Muscle of leg (tissue), 11 donors: Measurements from ENCODE around the gene MRPS14. TPM values are rescaled to one million over a fixed set of nuclear protein-coding genes. Genes with fewer than 3 reads are reported as not detected.
"Not testable (repeated sequence)": the region's sequence is repeated elsewhere in the genome, so short reads cannot be mapped to it uniquely, and the experiment has no call there.

Experiments
- DNase-seq: peaks from one replicate; pipeline ENCODE4 v3.0.0; 2013
- H3K27ac ChIP-seq: one replicate; pipeline ENCODE4 v1.5.1; 2013; ENCODE audit warnings: mild to moderate bottlenecking, low read length, control low read depth
- H3K27me3 ChIP-seq: one replicate; pipeline ENCODE4 v1.6.1; 2013; ENCODE audit warnings: low read length; ENCODE audit not compliant: control insufficient read depth, insufficient read depth
- H3K36me3 ChIP-seq: one replicate; pipeline ENCODE4 v1.6.1; 2013; ENCODE audit warnings: low read length; ENCODE audit not compliant: control insufficient read depth, insufficient read depth
- H3K4me1 ChIP-seq: one replicate; pipeline ENCODE4 v1.6.1; 2013; ENCODE audit warnings: low read length; ENCODE audit not compliant: control insufficient read depth, insufficient read depth
- H3K4me3 ChIP-seq: one replicate; pipeline ENCODE4 v1.5.1; 2013; ENCODE audit warnings: low read length, control low read depth
- H3K9me3 ChIP-seq: replicated peaks from 2 replicates; pipeline ENCODE4 v1.6.1; 2013; ENCODE audit warnings: low read depth, low read length; ENCODE audit not compliant: control insufficient read depth
- WGBS: methylation state at CpG from one replicate; pipeline ENCODE4 v1.1.5; 2013; ENCODE audit warnings: missing lambda C conversion rate; ENCODE audit not compliant: insufficient coverage; 5-methylcytosine and 5-hydroxymethylcytosine counted together
- polyA plus RNA-seq, 8 donors: library from polyadenylated mRNA; unstranded; fragments of 120-200 nt; gene quantifications; one replicate each; pipeline versions ENCODE4 v1.2.1 to v1.2.3, GENCODE V29; 2013; ENCODE audit warnings: inconsistent platforms in 1 of 8, low replicate concordance in 1 of 8; ENCODE audit not compliant: insufficient read length in 8 of 8, insufficient read depth in 1 of 8
- total RNA-seq: library from RNA; stranded (reverse); fragments of 120-200 nt; gene quantifications from one replicate; pipeline ENCODE4 v1.2.4, GENCODE V29; 2013

The MRPS14 gene
- total and polyA plus RNA-seq, 9 donors: 24.5 to 29.4 (median 26.2) TPM

DNA sequence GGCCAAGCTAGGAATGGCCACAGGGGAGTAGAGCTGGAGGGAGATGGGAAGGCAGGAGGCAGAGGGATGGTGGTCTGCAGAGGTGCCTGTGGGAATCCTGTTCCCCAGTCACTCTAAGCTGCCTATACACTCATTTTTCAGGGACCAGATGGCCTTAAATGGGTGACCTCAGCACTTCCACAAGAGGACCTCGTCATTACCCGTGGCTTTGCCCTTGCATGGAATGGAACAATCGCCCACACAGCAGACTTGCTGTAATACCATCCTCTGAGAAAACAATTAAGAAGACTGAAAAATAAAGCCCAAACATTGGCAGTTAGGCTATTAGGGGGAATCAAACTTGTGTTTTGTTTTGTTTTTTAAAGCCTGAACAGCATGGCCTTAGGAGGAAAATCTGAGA, 31.5 kb upstream of the MRPS14 start:
- WGBS: 73% methylated on average over 2 of the region's 3 CpGs
- no peak overlapping the region for H3K4me3 ChIP-seq
- no peaks in the 10 kb centered on the region for H3K36me3 ChIP-seq
- H3K9me3 ChIP-seq: no peaks in the 10 kb centered on the region
- no peaks in the 10 kb centered on the region for H3K27me3 ChIP-seq
- no peak for DNase-seq
- H3K4me1 ChIP-seq: no peaks in the 10 kb centered on the region
- no peak overlapping the region for H3K27ac ChIP-seq

DNA sequence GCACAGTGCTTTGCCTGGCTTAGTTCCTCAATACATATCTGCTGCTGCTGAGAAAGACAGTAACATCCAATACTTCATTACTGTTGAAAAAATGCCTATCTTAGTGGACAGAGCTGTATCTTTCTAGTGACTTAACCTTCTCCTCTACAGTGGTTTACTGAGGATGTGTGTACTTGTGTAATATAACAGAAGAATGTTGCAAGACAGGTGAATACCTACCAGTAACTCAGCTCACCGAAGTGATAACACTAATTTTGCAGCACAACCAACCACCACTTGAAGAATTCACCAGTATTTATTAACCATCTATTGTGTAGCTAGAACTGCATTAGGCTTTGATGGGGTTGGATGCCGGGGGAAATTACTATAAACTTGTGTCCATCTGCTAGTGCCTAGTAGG, 27.8 kb upstream of the MRPS14 start:
- H3K9me3 ChIP-seq: no peaks in the 10 kb centered on the region
- H3K27ac ChIP-seq: no peak overlapping the region
- H3K4me1 ChIP-seq: no peaks in the 10 kb centered on the region
- no CpG with 5 or more reads among the region's 2 CpGs for WGBS
- no peaks in the 10 kb centered on the region for H3K36me3 ChIP-seq
- no peak overlapping the region for H3K4me3 ChIP-seq
- no peak for DNase-seq
- H3K27me3 ChIP-seq: no peaks in the 10 kb centered on the region

DNA sequence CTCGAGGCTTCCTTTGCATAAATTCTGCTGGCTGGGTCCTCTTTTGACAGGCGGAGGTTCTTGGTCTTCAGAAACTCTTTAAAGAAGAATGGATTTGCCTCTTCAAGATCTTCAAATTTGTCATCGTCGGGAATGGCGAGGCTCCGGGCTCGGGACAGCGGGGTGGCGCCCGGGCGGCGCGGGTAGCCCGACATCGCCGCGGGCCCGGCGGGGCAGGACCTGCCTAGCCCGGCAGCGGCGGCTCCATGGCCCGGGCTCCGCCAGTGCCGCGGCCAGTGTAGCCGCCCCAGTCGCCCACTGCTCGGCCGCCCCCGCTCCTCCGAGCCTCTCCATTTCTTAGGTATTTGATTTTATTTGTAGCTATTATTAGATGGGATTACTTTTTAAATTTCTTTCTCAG, 22.3 kb upstream of the MRPS14 start:
- Histone ChIP-seq H3K27ac (no peak overlapping the region), H3K4me3 (no peak overlapping the region), H3K36me3 (no peaks in the 10 kb centered on the region), H3K4me1 (peaks cover 4% of the 10 kb centered on the region), H3K27me3 (no peaks in the 10 kb centered on the region), H3K9me3 (no peaks in the 10 kb centered on the region)
- DNase-seq: no peak
- 95% methylated on average over 14 of the region's 32 CpGs for whole genome bisulfite sequencing

DNA sequence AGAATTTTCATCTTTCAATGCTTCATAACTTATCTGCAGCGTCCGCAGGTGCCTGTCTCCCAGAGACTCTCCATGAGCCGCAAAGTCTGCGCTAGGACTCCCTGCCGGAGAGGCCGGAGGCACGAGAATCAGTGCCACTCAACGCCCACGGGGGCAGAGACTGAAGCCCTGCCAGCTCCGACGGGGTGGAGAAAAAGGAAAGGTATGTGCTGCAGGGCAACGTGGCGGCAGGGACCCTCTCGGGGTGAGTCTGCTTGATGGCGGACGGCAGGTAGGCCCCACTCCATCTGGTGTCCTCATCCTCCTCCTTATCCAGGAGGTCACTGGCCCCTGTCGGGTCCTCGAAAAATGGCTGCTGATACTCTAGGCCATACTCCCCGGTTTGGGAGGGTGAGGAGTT, 21.9 kb upstream of the MRPS14 start:
- Histone ChIP-seq H3K27ac (no peak overlapping the region), H3K36me3 (no peaks in the 10 kb centered on the region), H3K4me3 (no peak overlapping the region), H3K4me1 (peaks cover 4% of the 10 kb centered on the region), H3K27me3 (no peaks in the 10 kb centered on the region), H3K9me3 (no peaks in the 10 kb centered on the region)
- 97% methylated on average over 12 of the region's 19 CpGs for WGBS
- no peak for DNase-seq

DNA sequence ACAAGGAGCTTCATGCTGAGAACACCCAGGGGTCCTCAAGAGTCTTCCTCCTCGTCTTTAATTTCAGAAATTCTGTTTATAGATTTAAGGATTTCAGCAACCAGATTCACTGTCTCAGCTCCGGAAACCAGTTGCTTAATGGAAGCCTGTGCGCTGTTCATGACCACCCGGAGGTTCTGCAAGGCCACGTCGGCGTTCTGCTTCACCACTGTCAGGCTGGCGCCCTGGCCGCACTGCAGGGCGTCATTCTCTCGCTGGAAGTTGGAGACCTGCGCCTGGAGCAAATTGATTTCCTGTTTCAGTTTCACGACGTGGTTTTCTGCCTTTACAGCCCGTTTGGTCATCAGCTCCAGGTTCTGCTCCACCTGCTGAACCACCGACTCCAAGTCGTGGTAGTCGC, 21.4 kb upstream of the MRPS14 start:
- H3K27ac ChIP-seq, DNase-seq, H3K4me1 ChIP-seq, H3K36me3 ChIP-seq, H3K27me3 ChIP-seq, H3K4me3 ChIP-seq, H3K9me3 ChIP-seq: not testable (repeated sequence)
- 89% methylated on average over 17 of the region's 18 CpGs for WGBS

DNA sequence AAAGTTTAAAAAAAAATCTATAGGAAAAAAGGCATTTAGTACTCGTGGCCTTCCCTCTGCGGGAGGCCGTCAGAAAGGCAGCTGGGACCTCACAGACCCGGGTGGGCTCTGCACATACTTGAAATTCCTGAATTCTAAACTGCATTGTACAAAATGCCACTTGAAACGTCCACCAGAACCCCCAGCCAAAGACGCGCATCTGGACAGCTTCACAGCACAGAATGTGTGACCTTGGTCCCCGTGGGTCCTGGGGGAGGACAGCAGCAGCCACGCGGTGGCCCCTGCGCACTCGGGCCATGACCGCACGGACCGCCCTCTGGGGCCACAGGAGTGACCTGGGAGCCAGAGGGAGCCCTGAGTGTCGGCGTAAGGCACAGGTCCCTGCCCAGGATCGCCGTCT, 20.6 kb upstream of the MRPS14 start:
- Histone ChIP-seq H3K36me3 (no peaks in the 10 kb centered on the region), H3K4me3 (no peak overlapping the region), H3K27me3 (no peaks in the 10 kb centered on the region), H3K27ac (no peak overlapping the region), H3K9me3 (no peaks in the 10 kb centered on the region), H3K4me1 (peaks cover 4% of the 10 kb centered on the region)
- WGBS: 52% methylated on average over 14 of the region's 19 CpGs
- no peak for DNase-seq

DNA sequence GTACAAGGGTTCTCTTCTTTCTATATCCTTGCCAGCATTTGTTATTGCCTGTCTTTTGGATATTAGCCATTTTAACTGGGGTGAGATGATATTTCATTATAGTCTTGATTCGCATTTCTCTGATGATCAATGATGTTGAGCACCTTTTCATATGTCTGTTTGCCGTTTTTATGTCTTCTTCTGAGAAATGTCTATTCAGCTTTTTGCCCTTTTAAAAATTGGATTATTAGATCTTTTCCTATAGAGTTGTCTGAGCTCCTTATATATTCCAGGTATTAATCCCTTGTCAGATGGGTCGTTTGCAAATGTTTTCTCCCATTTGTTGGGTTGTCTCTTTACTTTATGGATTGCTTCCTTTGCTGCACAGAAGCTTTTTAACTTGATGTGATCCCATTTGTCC, 19.4 kb upstream of the MRPS14 start:
- Histone ChIP-seq H3K27ac (no peak overlapping the region), H3K4me1 (peaks cover 4% of the 10 kb centered on the region), H3K4me3 (no peak overlapping the region), H3K36me3 (no peaks in the 10 kb centered on the region), H3K27me3 (no peaks in the 10 kb centered on the region), H3K9me3 (no peaks in the 10 kb centered on the region)
- no peak for DNase-seq
- no CpG with 5 or more reads among the region's 3 CpGs for WGBS

DNA sequence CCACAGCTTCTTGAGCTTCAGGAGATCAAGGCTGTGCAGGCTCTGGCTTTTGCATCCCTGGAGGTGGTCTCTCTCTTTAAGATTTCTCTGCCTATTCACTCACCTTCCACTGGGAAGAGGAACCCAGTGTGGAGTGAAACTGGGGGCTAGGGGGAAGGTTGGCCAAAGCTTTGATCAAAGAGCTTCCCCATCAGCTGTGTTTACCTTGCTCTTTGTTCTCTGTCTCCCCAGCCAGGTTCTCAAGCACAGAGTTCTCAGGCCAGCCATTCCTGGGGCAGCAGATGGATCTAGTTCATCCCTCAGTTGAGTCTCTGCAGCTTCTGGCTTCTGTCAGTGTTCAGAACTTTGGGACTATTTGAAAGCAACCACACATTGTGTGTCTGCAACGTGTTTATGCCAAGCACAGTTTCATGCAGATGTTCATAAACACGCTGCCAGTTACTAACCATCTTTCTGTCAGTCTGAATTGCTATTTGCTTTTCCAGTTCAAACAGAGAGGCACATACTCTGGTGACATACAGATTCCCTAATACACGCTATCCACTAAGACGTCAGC, 17.2 kb upstream of the MRPS14 start:
- H3K4me3 ChIP-seq: no peak overlapping the region
- no peaks in the 10 kb centered on the region for H3K27me3 ChIP-seq
- 81% methylated on average over 4 of the region's 4 CpGs for WGBS
- peaks cover 4% of the 10 kb centered on the region for H3K4me1 ChIP-seq
- no peak overlapping the region for H3K27ac ChIP-seq
- H3K9me3 ChIP-seq: no peaks in the 10 kb centered on the region
- no peaks in the 10 kb centered on the region for H3K36me3 ChIP-seq
- DNase-seq: no peak

DNA sequence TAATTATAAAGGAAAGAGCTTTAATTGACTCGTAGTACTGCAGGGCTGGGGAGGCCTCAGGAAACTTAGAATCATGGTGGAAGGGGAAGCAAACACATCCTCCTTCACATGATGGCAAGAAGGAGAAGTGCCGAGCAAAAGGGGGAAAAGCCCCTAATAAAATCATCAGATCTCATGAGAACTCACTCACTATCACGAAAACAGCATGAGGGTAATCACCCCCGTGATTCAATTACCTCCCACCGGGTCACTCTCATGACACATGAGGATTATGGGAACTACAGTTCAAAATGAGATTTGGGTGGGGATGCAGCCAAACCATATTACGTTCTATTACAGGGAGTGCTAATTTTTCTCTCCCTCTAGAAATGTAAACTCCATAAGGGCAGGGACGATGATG, 14.2 kb upstream of the MRPS14 start:
- no peak for DNase-seq
- Histone ChIP-seq H3K27me3 (no peaks in the 10 kb centered on the region), H3K4me3 (no peak overlapping the region), H3K36me3 (no peaks in the 10 kb centered on the region), H3K4me1 (no peaks in the 10 kb centered on the region), H3K27ac (no peak overlapping the region), H3K9me3 (no peaks in the 10 kb centered on the region)
- WGBS: no CpG with 5 or more reads among the region's 7 CpGs

DNA sequence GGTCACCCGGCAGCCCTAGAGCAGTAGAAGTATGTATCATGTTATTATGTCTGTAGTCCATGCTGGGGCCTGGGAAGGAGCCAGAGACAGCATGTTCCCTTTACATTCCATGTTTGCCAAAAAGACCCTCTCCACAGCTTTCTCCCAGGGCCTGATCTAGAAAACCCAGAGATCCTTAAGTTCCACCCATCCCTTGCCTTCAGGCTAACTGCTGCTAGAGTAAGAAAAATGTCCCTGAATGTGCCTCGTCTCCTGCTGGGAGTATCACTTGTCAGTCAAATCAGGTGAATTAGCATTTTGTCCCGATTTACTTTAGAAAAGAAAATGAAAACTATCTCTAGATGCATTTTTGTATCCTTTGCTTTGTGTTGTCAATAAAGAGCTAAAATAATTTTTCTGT, 13.3 kb upstream of the MRPS14 start:
- WGBS: no CpG with 5 or more reads among the region's 3 CpGs
- H3K9me3 ChIP-seq: no peaks in the 10 kb centered on the region
- no peaks in the 10 kb centered on the region for H3K36me3 ChIP-seq
- H3K27ac ChIP-seq: no peak overlapping the region
- no peaks in the 10 kb centered on the region for H3K27me3 ChIP-seq
- no peak for DNase-seq
- no peaks in the 10 kb centered on the region for H3K4me1 ChIP-seq
- H3K4me3 ChIP-seq: no peak overlapping the region

DNA sequence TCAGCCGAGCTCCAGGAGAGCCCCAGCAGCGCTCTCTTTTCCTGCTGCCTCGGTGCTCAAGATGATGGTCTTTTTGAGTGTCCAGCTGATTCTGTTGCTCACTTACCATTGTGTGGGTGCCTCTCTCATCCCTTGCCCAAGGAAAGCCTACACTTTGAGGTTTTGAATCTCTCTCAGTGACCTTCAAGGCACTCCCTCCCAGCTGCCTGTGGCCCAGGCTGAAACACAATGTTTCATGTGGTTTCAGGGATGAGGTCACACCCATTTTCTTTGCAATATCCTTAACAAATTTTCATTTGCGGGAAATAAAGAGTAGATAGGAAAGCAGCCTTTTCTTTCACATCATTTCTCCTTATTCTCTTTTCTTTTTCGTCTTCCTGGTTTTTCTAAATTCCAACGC, 12.6 kb upstream of the MRPS14 start:
- Histone ChIP-seq H3K9me3 (no peaks in the 10 kb centered on the region), H3K27me3 (no peaks in the 10 kb centered on the region), H3K27ac (no peak overlapping the region), H3K4me3 (no peak overlapping the region), H3K36me3 (no peaks in the 10 kb centered on the region), H3K4me1 (no peaks in the 10 kb centered on the region)
- 81% methylated on average over 3 of the region's 6 CpGs for WGBS
- DNase-seq: no peak
